HT-29 (cell line): ENCODE data around the gene ODF2. TPM values are rescaled to one million over a fixed set of nuclear protein-coding genes. Genes with fewer than 3 reads are reported as not detected.

ENCODE experiments used
- DNase-seq: peaks from one replicate; pipeline ENCODE4 v3.0.0-alpha.2; 2015; ENCODE audit warnings: low spot score
- small RNA-seq: library from RNA; depleted of rRNA; stranded (forward); fragments of <200 nt; gene quantifications from one replicate; pipeline ENCODE3, GENCODE V24; 2014
- total RNA-seq: library from RNA; depleted of rRNA; stranded (reverse); fragments of >200 nt; shearing (Covaris generic); gene quantifications from 2 replicates; pipeline ENCODE4 v1.2.3, GENCODE V29; 2014; rRNA removed

The ODF2 gene
- total RNA-seq, 1 experiment from 2014 or later, result 34.2 TPM

- no peak for DNase-seq
These were observed 70.9 kb downstream of the ODF2 start for GRCh38 chr9:128526720-128527119.

DNA sequence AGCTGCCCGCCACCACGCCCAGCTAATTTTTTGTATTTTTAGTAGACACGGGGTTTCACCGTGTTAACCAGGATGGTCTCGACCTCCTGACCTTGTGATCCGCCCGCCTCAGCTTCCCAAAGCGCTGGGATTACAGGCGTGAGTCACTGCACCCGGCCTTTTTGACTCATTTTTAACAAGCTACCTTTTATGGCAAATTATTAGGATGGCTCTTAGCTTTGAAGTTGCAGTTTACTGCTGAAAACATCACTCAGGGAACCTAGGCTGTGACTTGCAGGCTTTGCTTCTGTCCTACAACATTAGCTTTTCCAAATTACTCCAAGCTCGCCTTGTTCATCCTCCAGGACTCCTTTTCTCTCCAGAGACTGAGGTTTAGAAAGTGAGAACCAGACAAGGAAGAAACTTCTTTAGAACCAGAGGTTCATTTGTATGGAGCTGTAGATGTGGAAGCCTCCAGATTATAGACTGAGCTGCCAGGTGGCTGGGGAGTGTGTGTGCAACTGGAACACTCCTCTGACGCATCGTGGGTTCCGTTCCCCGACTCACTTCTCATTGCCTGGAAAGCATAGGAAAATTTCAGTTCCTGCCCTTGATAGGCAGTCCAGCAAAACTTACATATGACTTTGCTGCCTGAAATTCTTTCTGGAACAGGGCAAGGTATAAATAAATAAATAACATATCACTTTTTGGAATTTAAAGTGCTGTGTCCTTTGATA is 72.8 kb downstream of the ODF2 start:
- peak; percentile 12 for DNase-seq

- DNase-seq, result no peak
These were observed 73.4 kb downstream of the ODF2 start for GRCh38 chr9:128529191-128529590.

- no peak for DNase-seq
These were observed 76.8 kb downstream of the ODF2 start for GRCh38 chr9:128532581-128532980.

DNA sequence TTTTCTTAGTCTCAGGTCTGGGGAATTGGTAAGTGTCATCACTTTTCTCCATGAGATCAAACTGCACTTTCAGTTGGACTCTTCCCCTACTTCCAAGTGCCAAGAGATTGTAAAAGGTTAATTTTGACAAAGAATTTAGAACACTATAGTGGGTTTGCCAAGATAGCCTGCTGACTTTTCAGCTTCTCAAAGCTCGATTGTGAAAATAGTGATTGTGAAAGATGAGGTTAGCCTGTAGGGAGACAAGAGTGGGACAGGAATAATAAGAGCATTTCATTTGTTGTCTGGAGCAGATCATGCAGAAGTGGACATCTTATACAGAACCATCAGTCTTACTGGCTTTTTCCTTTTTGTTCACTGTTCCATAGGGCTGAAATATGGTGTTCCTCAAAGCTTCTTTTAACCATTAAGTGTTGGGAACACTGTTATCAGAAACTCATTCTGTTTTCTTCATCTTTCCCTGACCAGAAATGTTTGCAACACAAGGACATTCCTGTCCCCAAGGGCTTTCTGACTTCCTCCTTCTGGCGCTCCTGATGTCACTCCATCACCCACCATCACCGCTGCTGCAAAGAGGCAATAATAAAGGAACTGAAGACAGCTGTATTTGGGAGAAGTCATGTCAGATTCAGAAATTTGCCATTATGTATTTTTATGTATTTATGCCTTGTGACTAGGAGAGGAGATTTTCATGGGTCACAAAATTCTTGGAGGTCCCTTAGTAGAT is 85.0 kb downstream of the ODF2 start:
- no peak for DNase-seq

DNA sequence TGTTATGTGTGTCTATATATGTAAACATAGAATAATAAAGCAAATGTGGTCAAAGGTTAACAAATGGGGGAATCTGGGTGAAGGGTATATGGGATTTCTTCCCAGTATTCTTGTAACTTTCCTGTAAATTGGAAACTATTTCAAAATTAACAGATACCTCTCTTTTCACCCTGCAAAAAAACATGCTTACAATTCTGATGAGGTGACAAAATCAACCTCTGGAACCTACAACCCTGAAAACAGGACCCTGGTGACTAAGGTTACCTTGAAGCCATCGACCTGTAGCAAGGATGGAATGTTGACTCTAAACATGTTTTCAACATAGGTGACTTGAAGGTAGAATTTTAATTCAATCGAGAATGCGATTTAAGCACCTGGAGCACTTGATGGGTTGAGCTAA is 90.7 kb downstream of the ODF2 start:
- no peak for DNase-seq

DNA sequence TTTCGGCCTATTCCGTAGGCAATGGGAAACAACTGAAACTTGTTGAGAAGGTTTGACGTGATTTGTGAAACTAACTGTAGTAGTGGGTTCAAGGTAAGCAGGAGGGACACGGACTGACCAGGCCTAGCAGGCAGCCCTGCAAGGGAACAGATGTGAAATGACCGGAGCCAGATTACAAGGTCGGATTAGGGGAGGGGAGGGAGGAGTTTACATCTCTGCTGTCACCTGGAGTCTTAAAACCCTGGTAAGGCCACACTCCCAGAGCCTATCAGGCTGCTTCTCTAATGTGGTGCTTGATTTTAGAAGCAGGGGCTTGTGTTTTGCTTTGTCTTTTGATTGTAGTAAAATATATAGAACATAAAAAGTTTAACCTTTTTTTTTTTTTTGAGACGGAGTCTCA is 93.1 kb downstream of the ODF2 start:
- DNase-seq, result no peak

GRCh38 chr9:128550226-128550625 is 94.4 kb downstream of the ODF2 start:
- DNase-seq, result no peak

Small RNA genes lying within 50 kb of the gene (small RNA-seq; reads per million reads assigned to genes)
- gene RNU7-171P, result not detected

Other genes starting within 250 kb of the ODF2 start
- gene GOLGA2, start 180.0 kb upstream of the ODF2 start, total RNA-seq, result 59.0 and 63.4 TPM in 2 replicates
- 51.4 and 52.6 TPM in 2 replicates for gene SWI5, start 179.7 kb upstream of the ODF2 start, total RNA-seq
- 66.9 and 69.8 TPM in 2 replicates for gene TRUB2, start 133.6 kb upstream of the ODF2 start, total RNA-seq
- 71.3 and 76.1 TPM in 2 replicates for gene COQ4, start 133.2 kb upstream of the ODF2 start, total RNA-seq
- 34.9 and 38.2 TPM in 2 replicates for gene SLC27A4, start 115.5 kb upstream of the ODF2 start, total RNA-seq
- 95.2 and 102 TPM in 2 replicates for gene URM1, start 84.6 kb upstream of the ODF2 start, total RNA-seq
- gene CERCAM, start 35.1 kb upstream of the ODF2 start, total RNA-seq, result 0.25 TPM in 1 of 2 replicates, not detected in the other
- gene GLE1, start 48.7 kb downstream of the ODF2 start, total RNA-seq, result 28.4 and 33.9 TPM in 2 replicates
- gene SPTAN1, start 96.6 kb downstream of the ODF2 start, total RNA-seq, result 192 and 203 TPM in 2 replicates
- gene DYNC2I2, start 200.8 kb downstream of the ODF2 start, total RNA-seq, result 437 and 467 TPM in 2 replicates
- gene SET, start 233.2 kb downstream of the ODF2 start, total RNA-seq, result 403 and 420 TPM in 2 replicates
- gene PKN3, start 246.5 kb downstream of the ODF2 start, total RNA-seq, result 17.9 and 18.7 TPM in 2 replicates